HG02610 (cell line): ENCODE measurements around the gene KLHL40.

Source experiments
- ATAC-seq: cut with Tn5 transposase; IDR thresholded peaks from one replicate; pipeline ENCODE4 v1.9.1; 2021; ENCODE audit warnings: mild to moderate bottlenecking, moderate library complexity; ENCODE audit not compliant: unreplicated experiment

Gene KLHL40

DNA sequence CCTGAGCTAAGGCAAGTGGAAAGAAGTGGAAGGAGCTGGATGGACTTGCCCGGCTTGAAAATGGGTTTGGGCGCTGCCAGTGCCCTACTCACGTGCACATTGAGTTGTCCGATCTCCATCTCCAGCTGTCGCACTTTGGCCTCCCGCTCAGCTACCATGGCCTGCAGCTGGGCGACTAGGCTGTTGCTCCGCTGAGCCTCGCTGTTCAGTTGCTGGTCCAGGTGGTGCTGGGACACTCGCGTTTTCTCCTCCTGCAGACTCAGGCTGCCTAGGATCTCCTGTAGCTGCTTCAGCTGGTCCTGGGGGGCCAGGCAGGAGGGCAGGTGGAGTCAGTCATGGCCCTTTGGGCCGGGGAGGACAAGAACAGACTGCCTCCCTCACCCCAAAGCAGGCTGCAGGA lies 50.3 kb downstream of the KLHL40 start:
- ATAC-seq: no peak

DNA sequence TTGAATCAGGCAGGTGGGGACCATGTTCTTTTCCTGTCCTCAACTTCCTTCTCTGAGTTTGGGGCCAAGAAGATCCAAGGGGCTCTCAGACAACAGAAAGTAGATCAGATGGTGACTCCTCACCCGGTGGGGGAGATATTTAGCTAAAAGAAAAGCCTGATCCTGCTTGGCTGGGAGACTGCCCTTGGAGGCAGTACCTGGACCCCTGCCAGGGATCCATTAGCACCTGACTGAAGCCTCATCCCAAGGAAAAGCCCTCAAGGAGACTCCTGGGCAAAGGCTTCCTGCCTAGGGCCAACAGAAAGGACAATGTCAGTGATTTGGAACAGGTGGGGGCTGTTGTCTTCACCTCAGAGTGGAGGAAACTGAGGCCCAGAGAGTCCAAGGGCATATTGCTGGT lies 50.7 kb downstream of the KLHL40 start:
- ATAC-seq: no peak

DNA sequence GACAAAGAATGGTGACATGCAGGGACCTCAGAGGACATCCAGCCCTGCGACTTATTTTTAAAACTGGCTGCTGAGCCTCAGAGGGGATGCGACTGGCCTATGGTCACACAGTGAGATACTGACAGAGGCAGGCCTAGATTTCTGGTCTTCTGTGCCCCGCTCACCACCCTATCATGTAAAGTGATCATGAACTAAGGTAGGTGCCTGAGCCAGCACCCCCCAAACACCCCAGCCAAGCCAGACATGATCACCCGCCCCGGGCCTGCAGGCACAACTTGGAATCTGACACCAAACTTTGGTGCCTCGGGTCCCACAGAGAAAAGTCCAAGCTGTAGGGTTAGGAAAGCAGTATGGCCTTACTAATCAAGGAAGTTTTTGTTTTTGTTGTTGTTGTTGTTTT lies 51.2 kb downstream of the KLHL40 start:
- ATAC-seq: no peak

DNA sequence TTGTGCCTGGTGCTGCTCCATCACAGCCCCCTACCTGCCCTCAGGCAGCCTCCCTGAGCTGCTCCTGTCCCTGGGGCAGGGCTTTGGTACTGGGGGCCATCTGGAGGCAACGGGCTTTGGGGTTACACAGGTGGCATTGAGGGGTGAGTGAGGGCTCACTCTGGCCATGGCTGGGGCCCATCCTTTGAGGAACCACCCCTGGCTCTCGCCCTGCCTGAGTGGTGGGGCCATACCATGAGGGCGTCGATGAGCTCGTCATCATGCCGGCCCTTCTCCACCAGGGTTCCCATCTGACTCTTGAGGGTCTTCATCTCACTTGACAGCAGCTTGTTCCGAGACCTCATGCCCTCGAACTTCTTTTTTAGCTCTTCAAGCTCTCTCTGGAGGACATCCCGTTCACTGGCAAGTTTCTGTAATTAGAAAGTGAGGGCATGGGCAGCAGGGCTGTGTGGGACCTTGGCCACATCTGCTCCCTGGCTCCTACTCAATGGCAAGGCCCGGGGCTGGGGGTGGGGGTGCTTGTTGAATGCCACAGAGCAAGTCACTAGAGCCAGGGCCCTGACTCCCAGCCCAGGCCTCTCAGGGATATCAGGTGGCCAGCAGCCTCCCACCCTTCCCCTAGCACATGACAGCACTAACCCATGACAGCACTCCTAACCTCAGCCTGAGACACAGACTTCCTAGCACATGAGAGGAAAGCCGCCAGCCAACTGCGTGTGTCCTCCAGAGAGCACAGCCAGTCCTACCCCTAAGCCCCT lies 54.2 kb downstream of the KLHL40 start:
- ATAC-seq: no peak

DNA sequence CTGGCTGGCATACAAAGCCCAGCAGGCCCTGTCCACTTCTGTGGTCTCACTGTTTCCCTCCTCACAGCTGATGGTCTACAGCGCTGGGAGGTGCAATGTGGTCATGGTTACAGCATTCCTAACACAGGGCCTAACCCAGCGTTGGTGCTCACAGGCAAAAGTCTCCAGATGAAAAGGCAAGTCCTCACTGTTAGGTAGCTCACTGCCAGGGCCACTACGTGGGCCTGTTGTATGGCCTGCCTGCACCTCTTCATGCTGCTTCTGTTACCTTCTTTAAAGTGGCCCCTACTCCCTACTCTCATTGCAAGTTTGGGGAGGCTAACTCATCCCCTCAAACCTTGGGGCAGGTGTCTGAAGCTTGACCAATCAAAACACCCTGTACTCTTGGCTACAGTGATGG lies 56.5 kb downstream of the KLHL40 start:
- ATAC-seq: no peak
